GM06990 (cell line): ENCODE results near the gene MLPH.
"Not testable (repeated sequence)": the region's sequence is repeated elsewhere in the genome, so short reads cannot be mapped to it uniquely, and the experiment has no call there.

Experiments
- DNase-seq: peaks from one replicate; pipeline ENCODE4 v3.0.0-alpha.2; 2011; ENCODE audit not compliant: insufficient read length; ENCODE audit errors: extremely low read depth
- H3K27me3 ChIP-seq: replicated peaks from 2 replicates; pipeline ENCODE4 v1.6.0; 2011; ENCODE audit warnings: low read length; ENCODE audit not compliant: control insufficient read depth, insufficient read depth
- H3K36me3 ChIP-seq: 2 replicates; pipeline ENCODE4 v1.5.1; 2011; ENCODE audit warnings: low read length; ENCODE audit not compliant: control insufficient read depth, insufficient read depth
- H3K4me3 ChIP-seq: replicated peaks from 2 replicates; pipeline ENCODE4 v1.5.1; 2011; ENCODE audit warnings: low read depth, mild to moderate bottlenecking, control low read depth, low read length
- CTCF ChIP-seq: IDR thresholded peaks from 2 replicates; pipeline ENCODE4 v1.5.1; 2011; ENCODE audit warnings: low read length, control low read depth, mild to moderate bottlenecking, inconsistent platforms; ENCODE audit not compliant: insufficient read depth, poor library complexity, severe bottlenecking

The MLPH gene

GRCh38 chr2:237593036-237593435 is 106.0 kb downstream of the MLPH start:
- Histone ChIP-seq H3K4me3 (no peak overlapping the region), H3K36me3 (no peaks in the 10 kb centered on the region), H3K27me3 (no peaks in the 10 kb centered on the region)
- no peak for DNase-seq
- TF ChIP-seq CTCF = no peak

- Histone ChIP-seq H3K36me3 (no peaks in the 10 kb centered on the region), H3K27me3 (no peaks in the 10 kb centered on the region), H3K4me3 (no peak overlapping the region)
- TF ChIP-seq CTCF = no peak
- no peak for DNase-seq
Observed at GRCh38 chr2:237593596-237594320, 106.7 kb downstream of the MLPH start.

GRCh38 chr2:237594514-237594871 is 107.4 kb downstream of the MLPH start:
- no peak for DNase-seq
- no peak overlapping the region for H3K4me3 ChIP-seq
- no peaks in the 10 kb centered on the region for H3K36me3 ChIP-seq
- no peaks in the 10 kb centered on the region for H3K27me3 ChIP-seq
- no peak for TF ChIP-seq CTCF

- not testable (repeated sequence) for H3K36me3 ChIP-seq, H3K27me3 ChIP-seq, DNase-seq, H3K4me3 ChIP-seq
Observed at GRCh38 chr2:237595829-237596519, 108.9 kb downstream of the MLPH start.

GRCh38 chr2:237596520-237597195 is 109.6 kb downstream of the MLPH start:
- Histone ChIP-seq H3K36me3 (no peaks in the 10 kb centered on the region), H3K27me3 (no peaks in the 10 kb centered on the region), H3K4me3 (no peak overlapping the region)
- no peak for TF ChIP-seq CTCF
- no peak for DNase-seq
